HEK293T (cell line): ENCODE measurements around the gene OR2K2.

Experiments used
- FOXM1 ChIP-seq: fragments of 450-650 bp; IDR thresholded peaks from 2 replicates; pipeline ENCODE4 v1.6.1; 2017; ENCODE audit warnings: mild to moderate bottlenecking, borderline replicate concordance
- LEF1 ChIP-seq: fragments of 450-650 bp; IDR thresholded peaks from 2 replicates; pipeline ENCODE4 v1.6.1; 2017; ENCODE audit warnings: mild to moderate bottlenecking, borderline replicate concordance

GRCh38 chr9:111352545-111352944 is 22.5 kb upstream of the OR2K2 start:
- TF ChIP-seq FOXM1 (no peak), LEF1 (no peak)
